DOHH2 (cell line): ENCODE data around the gene SPTBN1.

Experiments used
- H3F3A ChIP-seq: fragments of 200-600 bp; sonication (generic), shearing (Covaris generic); 2 replicates; pipeline ENCODE4 v1.6.0; 2016; ENCODE audit warnings: antibody characterized with exemption, mild to moderate bottlenecking; ENCODE audit not compliant: control insufficient read depth, insufficient read depth
- H3K27ac ChIP-seq: fragments of 200-600 bp; sonication (generic); 2 replicates; pipeline ENCODE4 v1.5.1; 2014; ENCODE audit warnings: low read depth, mild to moderate bottlenecking, low read length, moderate library complexity
- H3K27me3 ChIP-seq: fragments of 200-600 bp; sonication (generic); 2 replicates; pipeline ENCODE4 v1.6.1; 2014; ENCODE audit warnings: mild to moderate bottlenecking, low read length, mixed read lengths; ENCODE audit not compliant: control insufficient read depth
- H3K36me3 ChIP-seq: fragments of 200-600 bp; sonication (generic); 2 replicates; pipeline ENCODE4 v1.6.1; 2014; ENCODE audit warnings: mild to moderate bottlenecking, low read length, moderate library complexity, mixed read lengths; ENCODE audit not compliant: control insufficient read depth
- H3K4me1 ChIP-seq: fragments of 200-600 bp; sonication (generic); 2 replicates; pipeline ENCODE4 v1.6.1; 2014; ENCODE audit warnings: mild to moderate bottlenecking, low read length, mixed read lengths; ENCODE audit not compliant: control insufficient read depth
- H3K4me2 ChIP-seq: fragments of 200-600 bp; sonication (generic); 2 replicates; pipeline ENCODE4 v1.6.0; 2014; ENCODE audit warnings: mild to moderate bottlenecking, low read length, moderate library complexity
- H3K4me3 ChIP-seq: fragments of 200-600 bp; sonication (generic); 2 replicates; pipeline ENCODE4 v1.5.1; 2014; ENCODE audit warnings: mild to moderate bottlenecking, low read length, mixed read lengths
- H3K79me2 ChIP-seq: fragments of 200-600 bp; sonication (generic); 2 replicates; pipeline ENCODE4 v1.6.1; 2014; ENCODE audit warnings: mild to moderate bottlenecking, low read length, mixed read lengths; ENCODE audit not compliant: control insufficient read depth
- H3K9me2 ChIP-seq: fragments of 200-600 bp; sonication (generic); replicated peaks from 2 replicates; pipeline ENCODE4 v1.6.1; 2014; ENCODE audit warnings: mild to moderate bottlenecking, low read length, mixed read lengths; ENCODE audit not compliant: control insufficient read depth
- H3K9me3 ChIP-seq: fragments of 200-600 bp; sonication (generic); 2 replicates; pipeline ENCODE4 v1.6.1; 2014; ENCODE audit warnings: antibody characterized with exemption, low read length, mixed read lengths; ENCODE audit not compliant: control insufficient read depth, insufficient read depth
- H4K20me1 ChIP-seq: fragments of 200-600 bp; sonication (generic); 2 replicates; pipeline ENCODE4 v1.6.0; 2014; ENCODE audit warnings: low read depth, mild to moderate bottlenecking, antibody characterized with exemption, low read length, moderate library complexity; ENCODE audit not compliant: control insufficient read depth, insufficient read depth
- EZH2phosphoT487 ChIP-seq: fragments of 200-600 bp; sonication (generic); IDR thresholded peaks from 2 replicates; pipeline ENCODE4 v1.6.1; 2017; ENCODE audit warnings: borderline replicate concordance, mild to moderate bottlenecking, antibody characterized with exemption, low read length, moderate library complexity, mixed read lengths
- TF ChIP-seq, protein P1 (sequence below): fragments of 200-600 bp; sonication (generic); IDR thresholded peaks from one replicate; pipeline ENCODE4 v1.5.1; 2014; ENCODE audit warnings: antibody characterized with exemption, mild to moderate bottlenecking, low read depth, low read length; ENCODE audit not compliant: poor library complexity, severe bottlenecking

SPTBN1 gene

DNA sequence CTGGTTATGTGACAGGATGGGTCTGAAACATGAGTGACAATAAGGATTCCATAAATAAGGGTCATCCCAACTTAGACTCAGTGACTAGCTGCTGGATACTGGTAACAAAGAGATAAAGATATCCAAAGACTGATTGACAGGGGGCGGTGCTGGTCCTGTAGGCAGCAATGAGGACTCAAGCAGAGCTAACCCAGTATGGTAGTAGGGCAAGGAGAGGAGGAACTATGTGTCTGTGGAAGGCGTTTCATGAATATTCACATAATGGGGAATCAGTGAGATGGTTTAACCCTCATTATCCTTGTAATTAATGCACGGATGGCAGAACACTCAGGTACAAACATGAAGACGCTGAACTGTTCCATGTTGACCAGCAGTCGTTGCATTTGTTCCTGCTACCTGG, 164.8 kb downstream of the SPTBN1 start:
- H3K4me3 ChIP-seq, result no peak overlapping the region
- H4K20me1 ChIP-seq, result no peaks in the 10 kb centered on the region
- no peaks in the 10 kb centered on the region for H3F3A ChIP-seq
- no peaks in the 10 kb centered on the region for H3K27me3 ChIP-seq
- peaks cover 11% of the 10 kb centered on the region for H3K4me1 ChIP-seq
- H3K79me2 ChIP-seq, result no peaks in the 10 kb centered on the region
- no peak for TF ChIP-seq EZH2phosphoT487
- TF ChIP-seq, protein P1, sequence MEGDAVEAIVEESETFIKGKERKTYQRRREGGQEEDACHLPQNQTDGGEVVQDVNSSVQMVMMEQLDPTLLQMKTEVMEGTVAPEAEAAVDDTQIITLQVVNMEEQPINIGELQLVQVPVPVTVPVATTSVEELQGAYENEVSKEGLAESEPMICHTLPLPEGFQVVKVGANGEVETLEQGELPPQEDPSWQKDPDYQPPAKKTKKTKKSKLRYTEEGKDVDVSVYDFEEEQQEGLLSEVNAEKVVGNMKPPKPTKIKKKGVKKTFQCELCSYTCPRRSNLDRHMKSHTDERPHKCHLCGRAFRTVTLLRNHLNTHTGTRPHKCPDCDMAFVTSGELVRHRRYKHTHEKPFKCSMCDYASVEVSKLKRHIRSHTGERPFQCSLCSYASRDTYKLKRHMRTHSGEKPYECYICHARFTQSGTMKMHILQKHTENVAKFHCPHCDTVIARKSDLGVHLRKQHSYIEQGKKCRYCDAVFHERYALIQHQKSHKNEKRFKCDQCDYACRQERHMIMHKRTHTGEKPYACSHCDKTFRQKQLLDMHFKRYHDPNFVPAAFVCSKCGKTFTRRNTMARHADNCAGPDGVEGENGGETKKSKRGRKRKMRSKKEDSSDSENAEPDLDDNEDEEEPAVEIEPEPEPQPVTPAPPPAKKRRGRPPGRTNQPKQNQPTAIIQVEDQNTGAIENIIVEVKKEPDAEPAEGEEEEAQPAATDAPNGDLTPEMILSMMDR, result no peak
- no peaks in the 10 kb centered on the region for H3K9me2 ChIP-seq
- no peaks in the 10 kb centered on the region for H3K9me3 ChIP-seq
- H3K36me3 ChIP-seq, result no peaks in the 10 kb centered on the region
- H3K4me2 ChIP-seq, result no peak overlapping the region
- H3K27ac ChIP-seq, result no peak overlapping the region

DNA sequence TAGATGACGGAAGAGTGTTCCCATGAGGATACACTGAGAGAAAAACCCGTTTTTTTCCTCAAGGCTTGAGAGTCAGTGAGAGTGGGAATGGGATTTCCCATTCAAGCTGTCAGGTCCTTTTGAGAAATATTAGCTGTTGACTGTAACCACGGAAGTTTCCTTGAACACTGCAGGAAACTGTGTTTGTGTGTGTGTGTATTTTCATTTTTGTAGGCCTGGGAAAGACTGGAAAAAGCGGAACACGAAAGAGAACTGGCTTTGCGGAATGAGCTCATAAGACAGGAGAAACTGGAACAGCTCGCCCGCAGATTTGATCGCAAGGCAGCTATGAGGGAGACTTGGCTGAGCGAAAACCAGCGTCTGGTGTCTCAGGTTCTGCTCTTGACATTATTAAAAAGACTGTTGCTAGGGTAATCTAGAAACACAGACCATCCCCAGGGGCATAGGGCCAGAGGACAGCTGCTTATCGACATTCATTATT, 168.5 kb downstream of the SPTBN1 start:
- Histone ChIP-seq H3K27ac (no peak overlapping the region), H3K27me3 (no peaks in the 10 kb centered on the region), H4K20me1 (no peaks in the 10 kb centered on the region), H3K79me2 (no peaks in the 10 kb centered on the region), H3K4me1 (peaks cover 10% of the 10 kb centered on the region), H3K36me3 (no peaks in the 10 kb centered on the region), H3K4me2 (no peak overlapping the region), H3K4me3 (no peak overlapping the region), H3K9me2 (no peaks in the 10 kb centered on the region), H3F3A (no peaks in the 10 kb centered on the region), H3K9me3 (no peaks in the 10 kb centered on the region)
- TF ChIP-seq EZH2phosphoT487, result no peak
- TF ChIP-seq, protein P1, result no peak

DNA sequence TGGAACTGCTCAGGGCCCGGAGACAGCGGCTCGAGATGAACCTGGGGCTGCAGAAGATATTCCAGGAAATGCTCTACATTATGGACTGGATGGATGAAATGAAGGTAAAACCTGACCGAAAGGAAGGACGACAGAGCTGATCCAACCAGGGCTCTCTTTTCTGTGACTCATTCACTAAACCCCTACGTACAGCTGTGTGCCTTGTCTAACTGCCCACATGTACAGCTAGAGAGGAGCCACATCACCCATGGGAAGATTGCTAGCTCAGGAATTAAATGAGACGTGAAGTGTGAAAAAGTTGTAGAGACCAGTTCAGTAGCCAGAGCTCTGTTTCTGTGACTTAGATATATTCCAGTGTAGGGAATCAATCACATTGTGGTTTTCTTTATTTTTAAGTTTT, 170.0 kb downstream of the SPTBN1 start:
- no peak overlapping the region for H3K4me3 ChIP-seq
- no peak overlapping the region for H3K4me2 ChIP-seq
- no peak overlapping the region for H3K27ac ChIP-seq

More for the DNA sequence above, 170.0 kb downstream of the SPTBN1 start:
- no peaks in the 10 kb centered on the region for H3F3A ChIP-seq
- H3K4me1 ChIP-seq, result peaks cover 10% of the 10 kb centered on the region
- no peaks in the 10 kb centered on the region for H3K27me3 ChIP-seq
- TF ChIP-seq, protein P1, result no peak
- no peak for TF ChIP-seq EZH2phosphoT487
- no peaks in the 10 kb centered on the region for H3K79me2 ChIP-seq
- H4K20me1 ChIP-seq, result no peaks in the 10 kb centered on the region
- H3K9me2 ChIP-seq, result no peaks in the 10 kb centered on the region
- no peaks in the 10 kb centered on the region for H3K9me3 ChIP-seq
- no peaks in the 10 kb centered on the region for H3K36me3 ChIP-seq
